Uterus (tissue), 4 donors: ENCODE results near the gene TTC16. TPM values are rescaled to one million over a fixed set of nuclear protein-coding genes. Genes with fewer than 3 reads are reported as not detected.

Source experiments
- DNase-seq, 2 donors: peaks; one replicate each; pipeline ENCODE4 v3.0.0-alpha.2; 2019 to 2020
- H3K27ac ChIP-seq, 2 donors: fragments of 200-600 bp; sonication (generic); 1 replicate in 1 of 2; 2 replicates in 1 of 2; pipeline ENCODE4 v1.5.1; 2016 to 2018
- H3K27me3 ChIP-seq, 2 donors: fragments of 200-600 bp; sonication (generic); one replicate each; pipeline ENCODE4 v1.5.1; 2018 to 2019; ENCODE audit warnings: control low read depth in 1 of 2
- H3K36me3 ChIP-seq, 2 donors: fragments of 200-600 bp; sonication (generic); one replicate each; pipeline ENCODE4 v1.5.1; 2019; ENCODE audit warnings: control low read depth in 1 of 2
- H3K4me1 ChIP-seq, 2 donors: fragments of 200-600 bp; sonication (generic); one replicate each; pipeline ENCODE4 v1.5.1; 2018 to 2019; ENCODE audit warnings: control low read depth in 1 of 2
- H3K4me3 ChIP-seq, 2 donors: fragments of 200-600 bp; sonication (generic); 1 replicate in 1 of 2; 2 replicates in 1 of 2; pipeline ENCODE4 v1.5.1; 2018 to 2019; ENCODE audit warnings: mild to moderate bottlenecking in 1 of 2
- H3K9me3 ChIP-seq, 2 donors: fragments of 200-600 bp; sonication (generic); one replicate each; pipeline ENCODE4 v1.5.1; 2019; ENCODE audit warnings: control low read depth in 1 of 2
- POLR2A ChIP-seq, 2 donors: fragments of 450-650 bp; IDR thresholded peaks; one replicate each; pipeline ENCODE4 v1.6.1; 2016; ENCODE audit warnings: antibody characterized with exemption in 2 of 2, mild to moderate bottlenecking in 1 of 2, moderate library complexity in 1 of 2
- intact Hi-C: fragments of 100-400 bp; cut with DNase I; formaldehyde crosslinking; loops from one replicate; pipeline ENCODE4 v1.15.1; 2023; ENCODE audit warnings: low total_unique reads
- total RNA-seq, 4 donors: library from RNA; depleted of rRNA in 3 of 4; stranded (reverse); fragments of >200 nt in 3 of 4; gene quantifications; one replicate each; pipeline versions ENCODE4 v1.1.0 to v1.2.4, GENCODE V29; 2014 to 2023
- TF ChIP-seq, protein P1 (sequence below), 4 experiments: fragments of 200-600 bp in 2 of 4; fragments of 450-650 bp in 2 of 4; sonication (generic) in 2 of 4; IDR thresholded peaks; one replicate each; pipeline ENCODE4 v1.5.1; 2016 to 2019; ENCODE audit warnings: antibody characterized with exemption in 4 of 4, mild to moderate bottlenecking in 2 of 4, moderate library complexity in 1 of 4
- donor health status: DM: yes; HTN: yes; CAD: no.

The TTC16 gene
- total RNA-seq, 4 donors from 2014 or later = 0.48 to 12.6 (median 0.67) TPM; not detected in 1

DNA sequence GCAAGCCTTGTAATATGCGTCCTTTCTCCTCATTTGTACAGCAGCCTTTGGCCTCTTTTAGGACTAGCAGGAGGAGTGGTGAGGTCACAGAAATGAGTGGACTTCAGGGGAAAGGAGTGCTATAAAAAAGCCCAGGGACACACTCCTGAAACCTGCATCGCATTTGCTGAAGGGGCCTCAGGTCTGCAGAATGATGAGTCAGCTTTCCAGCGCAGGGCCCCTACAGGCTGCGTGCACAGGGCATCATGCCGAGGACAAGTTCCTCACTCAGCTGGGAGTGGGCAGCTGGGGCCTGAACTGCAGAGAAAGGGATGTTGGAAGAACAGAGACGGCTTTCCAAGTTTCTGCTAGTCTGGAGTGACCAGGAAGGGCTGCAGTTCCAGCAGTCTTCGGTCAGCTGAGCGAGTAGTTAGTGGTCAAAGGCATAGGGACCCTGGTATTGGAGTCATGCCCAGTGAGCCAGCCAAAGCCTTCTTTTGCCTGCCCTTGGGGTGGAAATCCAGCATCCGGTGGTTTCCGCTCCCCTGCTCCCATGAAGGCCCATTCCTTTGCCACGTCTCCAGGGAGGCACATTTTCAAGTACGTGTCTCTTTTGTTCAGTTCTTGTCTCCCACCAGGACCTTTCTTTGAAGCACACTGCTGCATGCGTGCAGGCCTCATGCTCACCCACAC is 26.4 kb upstream of the TTC16 start:
- DNase-seq = no peak
- intact Hi-C loops = no loop called here
- Histone ChIP-seq H3K36me3 (no peaks in the 10 kb centered on the region), H3K9me3 (no peaks in the 10 kb centered on the region), H3K4me1 (no peaks in the 10 kb centered on the region), H3K27ac (no peak overlapping the region), H3K27me3 (no peaks in the 10 kb centered on the region), H3K4me3 (no peak overlapping the region)
- TF ChIP-seq POLR2A (IDR thresholded peaks at IDR 0.05) = no peak
- TF ChIP-seq, protein P1, sequence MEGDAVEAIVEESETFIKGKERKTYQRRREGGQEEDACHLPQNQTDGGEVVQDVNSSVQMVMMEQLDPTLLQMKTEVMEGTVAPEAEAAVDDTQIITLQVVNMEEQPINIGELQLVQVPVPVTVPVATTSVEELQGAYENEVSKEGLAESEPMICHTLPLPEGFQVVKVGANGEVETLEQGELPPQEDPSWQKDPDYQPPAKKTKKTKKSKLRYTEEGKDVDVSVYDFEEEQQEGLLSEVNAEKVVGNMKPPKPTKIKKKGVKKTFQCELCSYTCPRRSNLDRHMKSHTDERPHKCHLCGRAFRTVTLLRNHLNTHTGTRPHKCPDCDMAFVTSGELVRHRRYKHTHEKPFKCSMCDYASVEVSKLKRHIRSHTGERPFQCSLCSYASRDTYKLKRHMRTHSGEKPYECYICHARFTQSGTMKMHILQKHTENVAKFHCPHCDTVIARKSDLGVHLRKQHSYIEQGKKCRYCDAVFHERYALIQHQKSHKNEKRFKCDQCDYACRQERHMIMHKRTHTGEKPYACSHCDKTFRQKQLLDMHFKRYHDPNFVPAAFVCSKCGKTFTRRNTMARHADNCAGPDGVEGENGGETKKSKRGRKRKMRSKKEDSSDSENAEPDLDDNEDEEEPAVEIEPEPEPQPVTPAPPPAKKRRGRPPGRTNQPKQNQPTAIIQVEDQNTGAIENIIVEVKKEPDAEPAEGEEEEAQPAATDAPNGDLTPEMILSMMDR (IDR thresholded peaks at IDR 0.05) = no peak

DNA sequence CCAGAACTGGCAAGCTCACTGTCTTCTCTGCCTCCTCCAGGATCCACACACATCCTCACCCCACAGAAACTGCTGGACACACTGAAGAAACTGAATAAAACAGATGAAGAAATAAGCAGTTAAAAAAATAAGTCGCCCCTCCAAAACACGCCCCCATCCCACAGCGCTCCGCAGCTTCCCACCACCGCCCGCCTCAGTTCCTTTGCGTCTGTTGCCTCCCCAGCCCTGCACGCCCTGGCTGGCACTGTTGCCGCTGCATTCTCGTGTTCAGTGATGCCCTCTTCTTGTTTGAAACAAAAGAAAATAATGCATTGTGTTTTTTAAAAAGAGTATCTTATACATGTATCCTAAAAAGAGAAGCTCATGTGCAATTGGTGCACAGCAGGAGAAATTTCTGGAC is 25.1 kb upstream of the TTC16 start:
- no peak overlapping the region for H3K27ac ChIP-seq
- no peak overlapping the region for H3K4me3 ChIP-seq
- H3K9me3 ChIP-seq = no peaks in the 10 kb centered on the region
- H3K27me3 ChIP-seq = no peaks in the 10 kb centered on the region
- no peaks in the 10 kb centered on the region for H3K4me1 ChIP-seq
- TF ChIP-seq POLR2A (IDR thresholded peaks at IDR 0.05) = no peak
- TF ChIP-seq, protein P1 (IDR thresholded peaks at IDR 0.05) = no peak
- no peaks in the 10 kb centered on the region for H3K36me3 ChIP-seq
- intact Hi-C loops = no loop called here
- DNase-seq = no peak

DNA sequence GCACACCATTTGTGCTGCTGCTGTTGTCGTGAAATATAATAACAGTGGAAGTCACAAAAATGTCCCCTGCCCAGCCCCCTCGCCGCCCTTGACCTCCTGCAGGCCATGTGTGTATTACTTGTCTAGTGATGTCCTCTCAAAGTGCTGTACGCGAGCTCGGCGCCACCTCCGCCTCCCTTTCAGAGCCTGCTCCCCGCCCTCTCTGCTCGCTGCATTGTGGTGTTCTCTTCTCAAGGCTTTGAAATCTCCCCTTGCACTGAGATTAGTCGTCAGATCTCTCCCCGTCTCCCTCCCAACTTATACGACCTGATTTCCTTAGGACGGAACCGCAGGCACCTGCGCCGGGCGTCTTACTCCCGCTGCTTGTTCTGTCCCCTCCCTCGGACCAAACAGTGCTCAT is 23.8 kb upstream of the TTC16 start:
- intact Hi-C loops = no loop called here
- Histone ChIP-seq H3K27me3 (no peaks in the 10 kb centered on the region), H3K4me3 (no peak overlapping the region), H3K27ac (no peak overlapping the region), H3K9me3 (no peaks in the 10 kb centered on the region), H3K36me3 (no peaks in the 10 kb centered on the region), H3K4me1 (no peaks in the 10 kb centered on the region)
- TF ChIP-seq, protein P1 (IDR thresholded peaks at IDR 0.05) = no peak
- no peak for TF ChIP-seq POLR2A (IDR thresholded peaks at IDR 0.05)
- no peak for DNase-seq

DNA sequence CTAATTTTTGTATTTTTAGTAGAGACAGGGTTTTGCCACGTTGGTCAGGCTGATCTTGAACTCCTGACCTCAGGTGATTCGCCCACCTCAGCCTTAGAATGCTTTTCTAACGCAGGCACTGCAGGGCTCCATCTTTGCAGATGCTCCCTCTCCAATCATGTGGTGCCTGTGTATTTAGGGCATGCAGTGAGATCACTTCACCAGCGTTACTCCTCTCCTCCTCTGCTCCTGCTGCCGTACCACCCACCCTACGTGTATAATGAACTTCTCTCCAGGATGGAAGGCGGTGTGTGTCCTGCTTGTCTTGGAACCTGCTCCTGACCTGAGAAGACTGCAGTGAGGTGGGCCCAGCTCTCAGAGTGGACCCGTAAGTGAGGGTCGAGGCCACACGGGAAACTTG is 22.7 kb upstream of the TTC16 start:
- no peak overlapping the region for H3K27ac ChIP-seq
- no peaks in the 10 kb centered on the region for H3K36me3 ChIP-seq
- H3K9me3 ChIP-seq = no peaks in the 10 kb centered on the region
- TF ChIP-seq POLR2A (IDR thresholded peaks at IDR 0.05) = no peak
- TF ChIP-seq, protein P1 (IDR thresholded peaks at IDR 0.05) = no peak
- no peak overlapping the region for H3K4me3 ChIP-seq
- intact Hi-C loops = no loop called here
- no peaks in the 10 kb centered on the region for H3K27me3 ChIP-seq
- DNase-seq = no peak
- no peaks in the 10 kb centered on the region for H3K4me1 ChIP-seq

DNA sequence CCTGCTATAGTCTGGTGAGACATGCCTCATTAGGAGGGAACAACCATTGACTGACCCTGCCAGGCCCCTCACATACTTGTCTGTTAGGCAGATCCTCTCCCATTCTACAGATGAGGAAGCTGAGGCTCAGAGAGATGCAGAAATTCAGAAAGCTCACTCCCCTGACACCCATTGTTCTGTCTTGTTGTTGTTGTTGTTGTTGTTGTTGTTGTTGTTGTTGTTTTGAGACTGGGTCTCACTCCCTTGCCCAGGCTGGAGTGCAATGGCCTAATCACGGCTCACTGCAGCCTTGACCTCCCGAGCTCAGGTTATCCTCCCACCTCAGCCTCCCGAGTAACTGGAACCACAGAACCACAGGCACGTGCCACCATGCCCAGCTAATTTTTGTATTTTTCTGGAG is 22.2 kb upstream of the TTC16 start:
- H3K36me3 ChIP-seq = no peaks in the 10 kb centered on the region
- no peaks in the 10 kb centered on the region for H3K9me3 ChIP-seq
- H3K4me3 ChIP-seq = no peak overlapping the region
- no peaks in the 10 kb centered on the region for H3K27me3 ChIP-seq
- no peak for TF ChIP-seq POLR2A (IDR thresholded peaks at IDR 0.05)
- TF ChIP-seq, protein P1 (IDR thresholded peaks at IDR 0.05) = no peak
- H3K27ac ChIP-seq = no peak overlapping the region
- DNase-seq = no peak
- intact Hi-C loops = no loop called here
- H3K4me1 ChIP-seq = no peaks in the 10 kb centered on the region
